ENCODE measurements around the gene WBP2NL.

GRCh38 chr22:41966607-41967240 is 31.9 kb upstream of the WBP2NL start:
- TF ChIP-seq CTCF (IDR thresholded peaks at IDR 0.05) = no peak
- no peak for TF ChIP-seq POLR2AphosphoS5 (IDR thresholded peaks at IDR 0.05; ENCODE audit: insufficient read depth in 1 of 2, low read depth in 1 of 2)

Data from vagina (tissue), 2 donors.